B cell (primary cell): ENCODE results near the gene PLA2R1. TPM values are rescaled to one million over a fixed set of nuclear protein-coding genes. Genes with fewer than 3 reads are reported as not detected.

Experiments
- ATAC-seq: fragments of 200-7000 bp; cut with Tn5 transposase; one replicate; pipeline ENCODE4 v1.10.0; 2021; ENCODE audit warnings: low read depth, mild to moderate bottlenecking, moderate number of reproducible peaks, moderate library complexity
- CTCF ChIA-PET: fragments of 350-600 bp; sonication (Branson Sonifier 250); formaldehyde crosslinking; loops from one replicate; lab custom pipeline; 2021; ENCODE audit warnings: antibody characterized with exemption, inconsistent platforms; lab: Charles Lee
- POLR2A ChIA-PET: fragments of 350-600 bp; sonication (Branson Sonifier 250); formaldehyde crosslinking; loops from one replicate; lab custom pipeline; 2021; ENCODE audit warnings: antibody characterized with exemption; lab: Charles Lee
- DNase-seq: peaks from one replicate; pipeline ENCODE4 v3.0.0; 2013
- H2AFZ ChIP-seq: 2 replicates; pipeline ENCODE4 v1.6.1; 2012; ENCODE audit warnings: mild to moderate bottlenecking, low read depth, low read length; ENCODE audit not compliant: insufficient read depth, poor library complexity, severe bottlenecking
- H3K27ac ChIP-seq, 2 donors: 1 replicate in 1 of 2; 2 replicates in 1 of 2; pipeline ENCODE4 v1.5.1; 2012 to 2013; ENCODE audit warnings: low read length in 2 of 2, mild to moderate bottlenecking in 2 of 2, moderate library complexity in 1 of 2
- H3K27me3 ChIP-seq, 4 experiments: fragments of 200-600 bp in 1 of 4; sonication (generic) in 1 of 4; replicated peaks in 1 of 4; 1 replicate in 2 of 4; 2 replicates in 2 of 4; pipeline versions ENCODE4 v1.6.1 to v1.7.0; 2013 to 2016; ENCODE audit warnings: low read length in 3 of 4, mild to moderate bottlenecking in 2 of 4, mixed read lengths in 1 of 4, moderate library complexity in 1 of 4; ENCODE audit not compliant: insufficient read depth in 4 of 4, control insufficient read depth in 3 of 4; ENCODE audit errors: control extremely low read depth in 1 of 4
- H3K36me3 ChIP-seq, 2 experiments: replicated peaks in 1 of 2; 1 replicate in 1 of 2; 2 replicates in 1 of 2; pipeline versions ENCODE4 v1.6.1 to v1.7.1; 2013; ENCODE audit warnings: low read length in 1 of 2; ENCODE audit not compliant: insufficient read depth in 2 of 2, control insufficient read depth in 1 of 2; ENCODE audit errors: control extremely low read depth in 1 of 2, extremely low read depth in 1 of 2
- H3K4me1 ChIP-seq, 2 donors: fragments of 200-600 bp in 1 of 2; sonication (generic) in 1 of 2; 1 replicate in 1 of 2; 2 replicates in 1 of 2; pipeline versions ENCODE4 v1.5.1 to v1.6.1; 2013 to 2017; ENCODE audit warnings: low read length in 2 of 2; ENCODE audit not compliant: control insufficient read depth in 2 of 2, insufficient read depth in 2 of 2
- H3K4me2 ChIP-seq: replicated peaks from 2 replicates; pipeline ENCODE3; 2012; ENCODE audit warnings: mild to moderate bottlenecking, low read depth, low read length; ENCODE audit not compliant: poor library complexity, severe bottlenecking
- H3K4me3 ChIP-seq, 5 experiments: fragments of 200-600 bp in 1 of 5; sonication (generic) in 1 of 5; 1 replicate in 3 of 5; 2 replicates in 2 of 5; pipeline versions ENCODE4 v1.5.1 to v1.7.0; 2011 to 2016; ENCODE audit warnings: low read length in 4 of 5, mild to moderate bottlenecking in 4 of 5, low read depth in 2 of 5, control low read depth in 1 of 5, moderate library complexity in 1 of 5; ENCODE audit not compliant: insufficient read depth in 1 of 5; ENCODE audit errors: control extremely low read depth in 1 of 5, extremely low read depth in 1 of 5
- H3K79me2 ChIP-seq: fragments of 200-600 bp; sonication (generic); one replicate; pipeline ENCODE4 v1.6.0; 2016; ENCODE audit warnings: low read length; ENCODE audit not compliant: control insufficient read depth, insufficient read depth
- H3K9ac ChIP-seq: fragments of 200-600 bp; sonication (generic); 2 replicates; pipeline ENCODE4 v1.6.1; 2017; ENCODE audit warnings: mild to moderate bottlenecking, low read length, moderate library complexity
- H3K9me3 ChIP-seq, 3 donors: one replicate each; pipeline versions ENCODE4 v1.6.1 to v1.7.1; 2013; ENCODE audit warnings: low read length in 2 of 3; ENCODE audit not compliant: control insufficient read depth in 2 of 3, insufficient read depth in 1 of 3; ENCODE audit errors: control extremely low read depth in 1 of 3
- H4K20me1 ChIP-seq: 2 replicates; pipeline ENCODE4 v1.6.0; 2012; ENCODE audit warnings: mild to moderate bottlenecking, low read length; ENCODE audit not compliant: insufficient read depth, control insufficient read depth, poor library complexity, severe bottlenecking
- H3K27ac Mint-ChIP-seq: one replicate; pipeline ENCODE4 v1.8.0; 2021; ENCODE audit warnings: mixed read lengths
- H3K27me3 Mint-ChIP-seq: one replicate; pipeline ENCODE4 v1.8.0; 2021; ENCODE audit warnings: mixed read lengths
- H3K4me1 Mint-ChIP-seq: one replicate; pipeline ENCODE4 v1.8.0; 2021; ENCODE audit warnings: mixed read lengths
- H3K4me3 Mint-ChIP-seq: one replicate; pipeline ENCODE4 v1.8.0; 2021; ENCODE audit warnings: mixed read lengths
- H3K9me3 Mint-ChIP-seq: one replicate; pipeline ENCODE4 v1.8.0; 2022; ENCODE audit warnings: mixed read lengths; ENCODE audit not compliant: insufficient read depth
- CTCF ChIP-seq: fragments of 200-600 bp; IDR thresholded peaks from one replicate; pipeline ENCODE4 v1.8.0; 2022; ENCODE audit warnings: antibody characterized with exemption, mild to moderate bottlenecking
- EZH2 ChIP-seq: IDR thresholded peaks from 2 replicates; pipeline ENCODE4 v1.6.1; 2012; ENCODE audit warnings: borderline replicate concordance, low read depth, mild to moderate bottlenecking, moderate library complexity, low read length; ENCODE audit not compliant: insufficient read depth, poor library complexity, severe bottlenecking
- WGBS: methylation state at CpG from one replicate; pipeline ENCODE4 v1.1.5; 2013; ENCODE audit warnings: missing lambda C conversion rate; ENCODE audit not compliant: insufficient coverage; 5-methylcytosine and 5-hydroxymethylcytosine counted together
- intact Hi-C: fragments of 100-400 bp; cut with micrococcal nuclease; formaldehyde crosslinking; loops from one replicate; pipeline ENCODE4 v1.10.0; 2022
- polyA plus RNA-seq: library from polyadenylated mRNA; depleted of rRNA; stranded (reverse); fragments of >200 nt; gene quantifications from 2 replicates; pipeline ENCODE4 v1.2.3, GENCODE V29; 2012
- total RNA-seq, 2 donors: library from RNA; stranded (reverse); fragments of 120-200 nt in 1 of 2; gene quantifications; 1 replicate in 1 of 2; 2 replicates in 1 of 2; pipeline versions ENCODE4 v1.2.3 to v1.2.4, GENCODE V29; 2013 to 2022

PLA2R1 gene
- total and polyA plus RNA-seq, 2 donors (not counting 1 experiment from before 2014, with no cell fraction given): not detected

DNA sequence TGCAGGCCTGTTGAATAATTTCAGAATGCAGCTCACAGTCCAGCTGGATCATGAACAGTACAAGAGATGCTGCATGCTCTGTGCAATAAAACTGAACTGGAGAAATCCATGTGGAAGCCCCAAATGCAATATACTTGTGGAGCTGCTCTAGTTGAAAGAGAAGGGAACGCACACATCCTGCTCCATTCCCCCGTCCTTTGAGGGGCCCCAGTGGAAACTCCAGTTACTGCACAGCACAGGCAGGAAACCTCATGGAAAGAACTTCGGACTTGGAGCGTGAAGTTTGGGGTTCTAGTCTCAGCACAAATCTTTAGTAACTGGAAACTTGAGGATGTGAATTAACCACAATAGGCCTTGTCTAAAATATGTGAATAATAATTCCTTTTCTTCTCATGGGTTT is 73.2 kb downstream of the PLA2R1 start:
- H3K4me1 Mint-ChIP-seq: no peaks in the 10 kb centered on the region
- intact Hi-C loops: no loop called here
- H3K9me3 Mint-ChIP-seq: no peaks in the 10 kb centered on the region

DNA sequence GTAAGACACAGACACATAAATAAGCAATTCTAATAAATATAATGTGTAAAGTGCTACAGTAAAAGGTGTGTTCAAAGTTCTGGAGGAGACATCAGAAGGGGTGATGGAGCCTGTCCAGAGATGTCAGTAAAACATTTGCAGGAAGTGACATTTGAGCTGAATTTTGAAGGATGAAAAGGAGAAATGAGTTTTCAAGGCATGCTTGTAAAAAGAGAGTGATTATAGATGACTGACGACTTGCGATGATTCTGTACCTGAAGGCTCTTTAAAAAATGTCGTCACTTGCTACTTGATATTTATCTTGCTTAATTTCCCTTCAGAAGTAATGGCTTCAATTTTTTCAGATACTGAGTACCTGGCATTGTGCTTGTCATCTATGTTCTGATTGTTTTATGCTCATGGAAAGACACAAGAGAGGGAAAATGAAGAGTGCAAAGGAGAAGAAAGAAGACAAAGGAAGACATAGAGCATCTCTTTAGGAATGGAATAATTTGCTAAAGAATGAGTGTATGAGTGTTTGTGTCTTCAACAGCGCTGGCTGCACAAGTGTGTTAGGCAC is 73.9 kb downstream of the PLA2R1 start:
- ChIA-PET CTCF (no interaction called here), POLR2A (no interaction called here)
- H4K20me1 ChIP-seq: no peaks in the 10 kb centered on the region
- no peak overlapping the region for H3K9ac ChIP-seq
- H3K4me3 ChIP-seq: no peak overlapping the region
- no peak overlapping the region for H3K27ac ChIP-seq
- no peaks in the 10 kb centered on the region for H3K79me2 ChIP-seq
- H3K27me3 ChIP-seq: no peaks in the 10 kb centered on the region
- no peak overlapping the region for H3K4me3 Mint-ChIP-seq
- no peak overlapping the region for H3K4me2 ChIP-seq
- no peaks in the 10 kb centered on the region for H3K4me1 Mint-ChIP-seq
- TF ChIP-seq EZH2: no peak
- no peak for TF ChIP-seq CTCF
- H3K36me3 ChIP-seq: no peaks in the 10 kb centered on the region
- H3K9me3 ChIP-seq: peaks cover 0 to 3% (median 1%) of the 10 kb centered on the region in 3 donors
- no peak overlapping the region for H3K27ac Mint-ChIP-seq
- intact Hi-C loops: no loop called here
- no peaks in the 10 kb centered on the region for H3K9me3 Mint-ChIP-seq
- no peak overlapping the region for H2AFZ ChIP-seq
- ATAC-seq: no peak
- DNase-seq: no peak
- WGBS: 82% methylated on average over 1 of the region's 4 CpGs
- peaks cover 22% of the 10 kb centered on the region for H3K27me3 Mint-ChIP-seq
- no peaks in the 10 kb centered on the region for H3K4me1 ChIP-seq

More for the DNA sequence above, 73.2 kb downstream of the PLA2R1 start:
- Mint-ChIP-seq H3K27me3 (peaks cover 25% of the 10 kb centered on the region), H3K27ac (no peak overlapping the region), H3K4me3 (no peak overlapping the region)
- Histone ChIP-seq H3K27ac (no peak overlapping the region), H3K4me1 (no peaks in the 10 kb centered on the region), H3K27me3 (no peaks in the 10 kb centered on the region), H2AFZ (no peak overlapping the region), H4K20me1 (no peaks in the 10 kb centered on the region), H3K36me3 (no peaks in the 10 kb centered on the region), H3K9me3 (peaks cover 0 to 3% (median 1%) of the 10 kb centered on the region in 3 donors), H3K9ac (no peak overlapping the region), H3K4me2 (no peak overlapping the region), H3K79me2 (no peaks in the 10 kb centered on the region), H3K4me3 (no peak overlapping the region)
- ATAC-seq (no peak), DNase-seq (no peak)
- ChIA-PET POLR2A (no interaction called here), CTCF (no interaction called here)
- TF ChIP-seq EZH2 (no peak), CTCF (no peak)
- WGBS: no CpG with 5 or more reads among the region's 4 CpGs
